Measurements from ENCODE around the gene PILRA. TPM values are rescaled to one million over a fixed set of nuclear protein-coding genes. Genes with fewer than 3 reads are reported as not detected.

The PILRA gene
- total and polyA plus RNA-seq, 2 experiments from 2014 or later = 2.2 to 3.0 TPM

- Histone ChIP-seq H3K27me3 (peaks cover 6% of the 10 kb centered on the region), H3K27ac (no peak overlapping the region), H3K4me3 (no peak overlapping the region), H4K20me1 (ENCODE audit: insufficient read depth, poor library complexity, severe bottlenecking) (no peaks in the 10 kb centered on the region), H3K4me1 (ENCODE audit: insufficient read depth) (no peaks in the 10 kb centered on the region), H2AFZ (no peak overlapping the region), H3K9me3 (ENCODE audit: low read depth) (no peaks in the 10 kb centered on the region), H3K4me2 (no peak overlapping the region), H3K9me2 (replicated peaks; ENCODE audit: insufficient read depth) (no peaks in the 10 kb centered on the region), H3K79me2 (no peaks in the 10 kb centered on the region), H3K36me3 (replicated peaks; ENCODE audit: insufficient read depth, low read depth) (no peaks in the 10 kb centered on the region)
- TF ChIP-seq EZH2 (IDR thresholded peaks at IDR 0.05; ENCODE audit: borderline replicate concordance) (no peak), EZH2phosphoT487 (IDR thresholded peaks at IDR 0.05; ENCODE audit: low read depth, severe bottlenecking, unreplicated experiment) (no peak), CTCF (IDR thresholded peaks at IDR 0.05; ENCODE audit: poor library complexity) (no peak)
- no peak for DNase-seq (ENCODE audit: low spot score)
- WGBS (ENCODE audit: low lambda C conversion rate, missing lambda C conversion rate) = 76% methylated on average over 2 of the region's 2 CpGs
Observed at GRCh38 chr7:100394077-100394476, 20.8 kb downstream of the PILRA start.

GRCh38 chr7:100396421-100396982, 23.2 kb downstream of the PILRA start:
- no peaks in the 10 kb centered on the region for H4K20me1 ChIP-seq (ENCODE audit: insufficient read depth, poor library complexity, severe bottlenecking)
- no peaks in the 10 kb centered on the region for H3K36me3 ChIP-seq (replicated peaks; ENCODE audit: insufficient read depth, low read depth)
- no peak overlapping the region for H3K4me2 ChIP-seq
- 85% methylated on average over 9 of the region's 9 CpGs for WGBS (ENCODE audit: low lambda C conversion rate, missing lambda C conversion rate)
- no peak overlapping the region for H3K27ac ChIP-seq
- peaks cover 4% of the 10 kb centered on the region for H3K27me3 ChIP-seq
- TF ChIP-seq EZH2phosphoT487 (IDR thresholded peaks at IDR 0.05; ENCODE audit: low read depth, severe bottlenecking, unreplicated experiment) (no peak), EZH2 (IDR thresholded peaks at IDR 0.05; ENCODE audit: borderline replicate concordance) (no peak), CTCF (IDR thresholded peaks at IDR 0.05; ENCODE audit: poor library complexity) (no peak)
- H3K4me1 ChIP-seq (ENCODE audit: insufficient read depth) = no peaks in the 10 kb centered on the region
- no peak overlapping the region for H2AFZ ChIP-seq
- no peaks in the 10 kb centered on the region for H3K9me2 ChIP-seq (replicated peaks; ENCODE audit: insufficient read depth)
- no peaks in the 10 kb centered on the region for H3K9me3 ChIP-seq (ENCODE audit: low read depth)
- no peak for DNase-seq (ENCODE audit: low spot score)
- no peaks in the 10 kb centered on the region for H3K79me2 ChIP-seq
- H3K4me3 ChIP-seq = no peak overlapping the region

- Histone ChIP-seq H3K4me1 (ENCODE audit: insufficient read depth) (no peaks in the 10 kb centered on the region), H3K4me2 (no peak overlapping the region), H3K9me2 (replicated peaks; ENCODE audit: insufficient read depth) (no peaks in the 10 kb centered on the region), H4K20me1 (ENCODE audit: insufficient read depth, poor library complexity, severe bottlenecking) (no peaks in the 10 kb centered on the region), H3K9me3 (ENCODE audit: low read depth) (no peaks in the 10 kb centered on the region), H3K79me2 (no peaks in the 10 kb centered on the region), H3K27me3 (peaks cover 4% of the 10 kb centered on the region), H2AFZ (no peak overlapping the region), H3K36me3 (replicated peaks; ENCODE audit: insufficient read depth, low read depth) (no peaks in the 10 kb centered on the region), H3K27ac (no peak overlapping the region), H3K4me3 (no peak overlapping the region)
- TF ChIP-seq EZH2phosphoT487 (IDR thresholded peaks at IDR 0.05; ENCODE audit: low read depth, severe bottlenecking, unreplicated experiment) (no peak), EZH2 (IDR thresholded peaks at IDR 0.05; ENCODE audit: borderline replicate concordance) (no peak), CTCF (IDR thresholded peaks at IDR 0.05; ENCODE audit: poor library complexity) (no peak)
- 79% methylated on average over 9 of the region's 13 CpGs for WGBS (ENCODE audit: low lambda C conversion rate, missing lambda C conversion rate)
- DNase-seq (ENCODE audit: low spot score) = no peak
Observed at GRCh38 chr7:100397315-100398081, 24.2 kb downstream of the PILRA start.

Data from hepatocyte (in vitro differentiated cells).